IMR-90 (cell line): ENCODE measurements around the gene RIPPLY1. TPM values are rescaled to one million over a fixed set of nuclear protein-coding genes. Genes with fewer than 3 reads are reported as not detected.
A peak's percentile ranks its signal among the peaks of the same experiment; 100 is the strongest.

Experiments
- ATAC-seq: fragments of 200-7000 bp; cut with Tn5 transposase; 2 replicates; pipeline ENCODE4 v1.9.1; 2020; ENCODE audit warnings: low read depth, mild to moderate bottlenecking, moderate library complexity
- BruUV-seq: library from RNA; stranded (reverse); fragments of 400-500 nt; replicated peaks from 2 replicates; lab custom pipeline; 2021; lab: Mats Ljungman, UMichigan
- CTCF ChIA-PET: fragments of 300-600 bp; formaldehyde crosslinking; extraction: SDS; loops from one replicate; lab custom pipeline; 2021; ENCODE audit warnings: antibody characterized with exemption; lab: Yijun Ruan, JAX
- POLR2A ChIA-PET: fragments of 300-600 bp; sonication (Branson Sonifier 250); formaldehyde crosslinking; loops from one replicate; lab custom pipeline; 2022; ENCODE audit warnings: antibody characterized with exemption; ENCODE audit not compliant: unreplicated experiment; lab: Charles Lee
- DNase-seq: peaks from one replicate; pipeline ENCODE4 v3.0.0; 2013
- H2AFZ ChIP-seq: replicated peaks from 2 replicates; pipeline ENCODE3; 2013; ENCODE audit warnings: low read length, mild to moderate bottlenecking; ENCODE audit not compliant: poor library complexity
- H2AK5ac ChIP-seq: 2 replicates; pipeline ENCODE4 v1.6.1; 2013; ENCODE audit warnings: low read depth, low read length, inconsistent platforms
- H2AK9ac ChIP-seq: replicated peaks from 2 replicates; pipeline ENCODE3; 2013; ENCODE audit warnings: mild to moderate bottlenecking, low read depth, low read length, moderate library complexity; ENCODE audit not compliant: poor library complexity
- H2BK120ac ChIP-seq: 2 replicates; pipeline ENCODE4 v1.6.1; 2013; ENCODE audit warnings: low read depth, low read length, inconsistent platforms
- H2BK15ac ChIP-seq: 3 replicates; pipeline ENCODE4 v1.6.1; 2013; ENCODE audit warnings: low read depth, low read length, inconsistent platforms
- H2BK20ac ChIP-seq: 2 replicates; pipeline ENCODE4 v1.6.1; 2013; ENCODE audit warnings: low read depth, mild to moderate bottlenecking, inconsistent platforms, low read length, moderate library complexity
- H2BK5ac ChIP-seq: 2 replicates; pipeline ENCODE4 v1.6.1; 2013; ENCODE audit warnings: mild to moderate bottlenecking, low read depth, low read length, inconsistent platforms; ENCODE audit not compliant: poor library complexity, severe bottlenecking
- H3K14ac ChIP-seq: replicated peaks from 2 replicates; pipeline ENCODE4 v1.6.1; 2013; ENCODE audit warnings: low read depth, low read length, inconsistent platforms
- H3K18ac ChIP-seq: 2 replicates; pipeline ENCODE4 v1.6.1; 2013; ENCODE audit warnings: low read depth, low read length, control low read depth
- H3K23ac ChIP-seq: 2 replicates; pipeline ENCODE4 v1.6.1; 2013; ENCODE audit warnings: low read depth, low read length, inconsistent platforms
- H3K27ac ChIP-seq: 2 replicates; pipeline ENCODE4 v1.5.1; 2013; ENCODE audit warnings: mild to moderate bottlenecking, control low read depth, low read length; ENCODE audit not compliant: insufficient read depth
- H3K27me3 ChIP-seq: 2 replicates; pipeline ENCODE4 v1.6.1; 2013; ENCODE audit warnings: low read length; ENCODE audit not compliant: control insufficient read depth, insufficient read depth
- H3K36me3 ChIP-seq: 2 replicates; pipeline ENCODE4 v1.6.1; 2013; ENCODE audit warnings: low read length, mixed read lengths; ENCODE audit not compliant: control insufficient read depth, insufficient read depth
- H3K4ac ChIP-seq: 2 replicates; pipeline ENCODE4 v1.6.1; 2013; ENCODE audit warnings: low read depth, low read length, inconsistent platforms
- H3K4me1 ChIP-seq: 2 replicates; pipeline ENCODE4 v1.6.1; 2013; ENCODE audit warnings: low read length, mixed read lengths; ENCODE audit not compliant: control insufficient read depth, insufficient read depth
- H3K4me2 ChIP-seq: 2 replicates; pipeline ENCODE4 v1.6.1; 2013; ENCODE audit warnings: low read depth, mild to moderate bottlenecking, control low read depth, low read length, moderate library complexity
- H3K4me3 ChIP-seq: 2 replicates; pipeline ENCODE4 v1.5.1; 2013; ENCODE audit warnings: low read depth, mild to moderate bottlenecking, control low read depth, low read length, moderate library complexity; ENCODE audit not compliant: insufficient read depth
- H3K56ac ChIP-seq: 2 replicates; pipeline ENCODE4 v1.6.1; 2013; ENCODE audit warnings: low read length, inconsistent platforms; ENCODE audit not compliant: insufficient read depth; ENCODE audit errors: extremely low read depth
- H3K79me1 ChIP-seq, 2 experiments: 2 replicates each; pipeline ENCODE4 v1.6.1; 2013; ENCODE audit warnings: low read length in 2 of 2, inconsistent platforms in 1 of 2, low read depth in 1 of 2
- H3K9ac ChIP-seq: 2 replicates; pipeline ENCODE4 v1.6.1; 2013; ENCODE audit warnings: low read depth, low read length, control low read depth
- H3K9me1 ChIP-seq: 2 replicates; pipeline ENCODE4 v1.6.1; 2013; ENCODE audit warnings: low read length, inconsistent platforms; ENCODE audit not compliant: insufficient read depth
- H3K9me3 ChIP-seq: 2 replicates; pipeline ENCODE4 v1.6.1; 2013; ENCODE audit warnings: low read length; ENCODE audit not compliant: control insufficient read depth, insufficient read depth
- H4K20me1 ChIP-seq: 2 replicates; pipeline ENCODE4 v1.6.1; 2013; ENCODE audit warnings: low read length, inconsistent platforms; ENCODE audit not compliant: insufficient read depth
- H4K5ac ChIP-seq: 2 replicates; pipeline ENCODE4 v1.6.1; 2013; ENCODE audit warnings: mild to moderate bottlenecking, low read depth, low read length, control low read depth
- H4K8ac ChIP-seq, 2 experiments: 2 replicates each; pipeline ENCODE4 v1.6.1; 2013; ENCODE audit warnings: low read depth in 2 of 2, low read length in 2 of 2, control low read depth in 1 of 2, inconsistent platforms in 1 of 2
- H4K91ac ChIP-seq: 2 replicates; pipeline ENCODE4 v1.6.1; 2013; ENCODE audit warnings: low read depth, low read length, inconsistent platforms; ENCODE audit not compliant: insufficient read depth
- CEBPB ChIP-seq: IDR thresholded peaks from 2 replicates; pipeline ENCODE4 v1.6.1; 2012; ENCODE audit warnings: low read depth, low read length, improper control_type of control experiment
- CHD1 ChIP-seq: IDR thresholded peaks from 2 replicates; pipeline ENCODE4 v1.6.1; 2012; ENCODE audit warnings: low read depth, low read length, improper control_type of control experiment
- CTCF ChIP-seq: conservative IDR thresholded peaks from 2 replicates; pipeline ENCODE4 v1.5.1; 2012; ENCODE audit warnings: mild to moderate bottlenecking, low read depth, low read length, improper control_type of control experiment
- ELK1 ChIP-seq: fragments of 150-350 bp; IDR thresholded peaks from 2 replicates; pipeline ENCODE4 v1.6.1; 2016; ENCODE audit warnings: low read depth, mild to moderate bottlenecking, low read length, moderate library complexity, borderline replicate concordance
- FOS ChIP-seq: fragments of 150-350 bp; IDR thresholded peaks from 2 replicates; pipeline ENCODE4 v1.6.1; 2016; ENCODE audit warnings: low read depth, low read length
- MAZ ChIP-seq: IDR thresholded peaks from 2 replicates; pipeline ENCODE4 v1.6.1; 2012; ENCODE audit warnings: low read depth, mild to moderate bottlenecking, low read length, improper control_type of control experiment, moderate library complexity, borderline replicate concordance
- RAD21 ChIP-seq: IDR thresholded peaks from 2 replicates; pipeline ENCODE4 v1.6.1; 2012; ENCODE audit warnings: low read length, improper control_type of control experiment
- SMC3 ChIP-seq: fragments of 150-350 bp; IDR thresholded peaks from 2 replicates; pipeline ENCODE4 v1.6.1; 2016; ENCODE audit warnings: low read depth, mild to moderate bottlenecking, antibody characterized with exemption, low read length, moderate library complexity
- WGBS, 2 experiments: methylation state at CpG; one replicate each; pipeline versions ENCODE4 v1.1.5 to v1.1.7; 2013; ENCODE audit warnings: missing lambda C conversion rate in 2 of 2; ENCODE audit not compliant: insufficient read length in 1 of 2; ENCODE audit errors: extremely low coverage in 2 of 2; 5-methylcytosine and 5-hydroxymethylcytosine counted together
- dilution Hi-C: fragments of 300-500 bp; cut with HindIII; formaldehyde crosslinking; loops from one replicate; pipeline ENCODE4 v1.14.3; 2018; ENCODE audit warnings: low sequenced_read_pairs; ENCODE audit not compliant: unreplicated experiment
- in situ Hi-C: fragments of 300-500 bp; cut with MboI; formaldehyde crosslinking; loops from 3 replicates; pipeline ENCODE4 v1.14.3; 2019; ENCODE audit warnings: low sequenced_read_pairs, inconsistent platforms, mixed read lengths
- intact Hi-C: fragments of 100-400 bp; cut with micrococcal nuclease; formaldehyde crosslinking; loops from 2 replicates; pipeline ENCODE4 v1.10.0; 2022
- polyA plus RNA-seq, 3 experiments: library from polyadenylated mRNA; depleted of rRNA; stranded (reverse); fragments of >200 nt; gene quantifications; 2 replicates each; pipeline ENCODE4 v1.2.3, GENCODE V29; 2012; ENCODE audit warnings: low replicate concordance in 1 of 3
- total RNA-seq: library from RNA; depleted of rRNA; stranded (reverse); fragments of >200 nt; gene quantifications from 2 replicates; pipeline ENCODE4 v1.2.3, GENCODE V29; 2012

RIPPLY1 gene
- total and polyA plus RNA-seq, 2 of the 4 experiments (the other 2 are of a cell fraction) = not detected

- Histone ChIP-seq H2BK15ac (no peak overlapping the region), H2AFZ (peak overlapping the region; percentile 83), H3K4me1 (0 out of 2 replicates have a peak, but pooled peaks cover 3% of the 10 kb centered on the region), H3K23ac (no peak overlapping the region), H4K91ac (no peak overlapping the region), H2BK20ac (peak overlapping the region; percentile 29; the same call in 1 of the 2 replicates), H3K4ac (no peak overlapping the region), H4K20me1 (no peaks in the 10 kb centered on the region), H3K27me3 (peaks cover 17% of the 10 kb centered on the region), H2BK5ac (no peak overlapping the region), H3K18ac (no peak overlapping the region), H3K4me2 (no peak overlapping the region), H3K79me1 (no peaks in the 10 kb centered on the region), H3K27ac (no peak overlapping the region), H4K5ac (no peak overlapping the region), H2AK9ac (no peak overlapping the region), H3K4me3 (no peak overlapping the region), H2AK5ac (0 out of 2 replicates have a peak overlapping the region, but pooled peaks have one; percentile 21), H3K9me3 (no peaks in the 10 kb centered on the region), H3K56ac (no peak overlapping the region), H3K9me1 (peaks cover 11% of the 10 kb centered on the region; the same call in 1 of the 2 replicates), H2BK120ac (peak overlapping the region; percentile 28; the same call in 1 of the 2 replicates), H4K8ac (peak overlapping the region in 1 of 2 experiments; percentile 7; a peak in 1 of 4 replicates), H3K9ac (no peak overlapping the region), H3K14ac (no peak overlapping the region), H3K36me3 (no peaks in the 10 kb centered on the region)
- BruUV-seq = no TSS peak
- CTCF ChIA-PET = interaction anchor here (0.6 to 1.5 kb wide), 7 partner anchors 10 to 1025 kb away, joined by 3 to 7 read pairs (median 3); no protein-coding TSS in a partner anchor
- no CpG with 5 or more reads among the region's 6 CpGs for WGBS, 2 experiments
- POLR2A ChIA-PET = no interaction called here
- peak; percentile 86 for ATAC-seq
- peak; percentile 73 for DNase-seq
- in situ Hi-C loops = no loop called here
- peak; percentile 89 for TF ChIP-seq RAD21
- no peak for TF ChIP-seq CEBPB
- TF ChIP-seq CTCF = peak; percentile 87
- TF ChIP-seq FOS = no peak
- peak; percentile 74 for TF ChIP-seq SMC3
- no peak for TF ChIP-seq MAZ
- no peak for TF ChIP-seq CHD1
- TF ChIP-seq ELK1 = no peak
- dilution Hi-C loops = no loop called here
- intact Hi-C loops = loop anchor here (1.0 to 10.0 kb wide), 9 partner anchors 38 to 1000 kb away; partner anchors contain the start of genes NCBP2L, PRPS1, RBM41 and TSC22D3
Measured at GRCh38 chrX:106894392-106894909, 8.7 kb downstream of the RIPPLY1 start.
